HepG2 (cell line): ENCODE measurements around the gene DBN1.

ENCODE experiments used
- CTCF ChIP-seq: sonication (generic); formaldehyde crosslinking; IDR thresholded peaks from 2 replicates; pipeline ENCODE4 v1.5.0; 2020; ENCODE audit warnings: mild to moderate bottlenecking, missing genetic modification reagents, moderate library complexity
- E2F1 ChIP-seq: sonication (generic); formaldehyde crosslinking; IDR thresholded peaks from 2 replicates; pipeline ENCODE4 v1.5.0; 2020; ENCODE audit warnings: missing genetic modification reagents
- NFE2L1 ChIP-seq: sonication (generic); formaldehyde crosslinking; IDR thresholded peaks from 2 replicates; pipeline ENCODE4 v1.4.0; 2020; ENCODE audit warnings: missing genetic modification reagents, mild to moderate bottlenecking, borderline replicate concordance
- POLR2AphosphoS5 ChIP-seq: IDR thresholded peaks from 2 replicates; pipeline ENCODE4 v1.6.1; 2012; ENCODE audit warnings: low read depth, low read length
- PRDM10 ChIP-seq: sonication (generic); formaldehyde crosslinking; IDR thresholded peaks from 2 replicates; pipeline ENCODE4 v1.4.0; 2020; ENCODE audit warnings: low read depth, missing genetic modification reagents
- SAP130 ChIP-seq: IDR thresholded peaks from 2 replicates; pipeline ENCODE4 v1.6.1; 2016; ENCODE audit warnings: low read depth
- SIN3B ChIP-seq: fragments of 150-350 bp; IDR thresholded peaks from 2 replicates; pipeline ENCODE4 v1.6.1; 2014; ENCODE audit warnings: low read length
- TAF1 ChIP-seq: sonication (generic); formaldehyde crosslinking; IDR thresholded peaks from 2 replicates; pipeline ENCODE4 v1.4.0; 2020; ENCODE audit warnings: missing genetic modification reagents
- TBL1XR1 ChIP-seq: fragments of 150-350 bp; IDR thresholded peaks from 2 replicates; pipeline ENCODE4 v1.6.1; 2014; ENCODE audit warnings: borderline replicate concordance, low read length; ENCODE audit not compliant: partially characterized antibody
- THAP8 ChIP-seq: sonication (generic); formaldehyde crosslinking; IDR thresholded peaks from 2 replicates; pipeline ENCODE4 v1.5.1; 2020; ENCODE audit warnings: missing genetic modification reagents, mild to moderate bottlenecking, borderline replicate concordance
- ZNF687 ChIP-seq: sonication (generic); formaldehyde crosslinking; IDR thresholded peaks from 2 replicates; pipeline ENCODE4 v1.5.1; 2020; ENCODE audit warnings: mild to moderate bottlenecking, missing genetic modification reagents, moderate library complexity

- TF ChIP-seq CTCF (CRISPR knock-in tag) = peak; percentile 54
- TF ChIP-seq E2F1 (CRISPR knock-in tag) = no peak
- no peak for TF ChIP-seq PRDM10
- TF ChIP-seq POLR2AphosphoS5 = no peak
- TF ChIP-seq TBL1XR1 = no peak
- TF ChIP-seq TAF1 (CRISPR knock-in tag) = no peak
- TF ChIP-seq ZNF687 (CRISPR knock-in tag) = 0 out of 2 replicates have a peak, but pooled peaks have one; percentile 16
- no peak for TF ChIP-seq SIN3B
- TF ChIP-seq THAP8 = no peak
- TF ChIP-seq SAP130 (CRISPR knock-in tag) = no peak
- no peak for TF ChIP-seq NFE2L1 (CRISPR knock-in tag)
Observed at GRCh38 chr5:177456976-177457851, 16.2 kb downstream of the DBN1 start.
